ENCODE measurements around the gene ZNF543.
"Not testable (repeated sequence)": the region's sequence is repeated elsewhere in the genome, so short reads cannot be mapped to it uniquely, and the experiment has no call there.

The ZNF543 gene

DNA sequence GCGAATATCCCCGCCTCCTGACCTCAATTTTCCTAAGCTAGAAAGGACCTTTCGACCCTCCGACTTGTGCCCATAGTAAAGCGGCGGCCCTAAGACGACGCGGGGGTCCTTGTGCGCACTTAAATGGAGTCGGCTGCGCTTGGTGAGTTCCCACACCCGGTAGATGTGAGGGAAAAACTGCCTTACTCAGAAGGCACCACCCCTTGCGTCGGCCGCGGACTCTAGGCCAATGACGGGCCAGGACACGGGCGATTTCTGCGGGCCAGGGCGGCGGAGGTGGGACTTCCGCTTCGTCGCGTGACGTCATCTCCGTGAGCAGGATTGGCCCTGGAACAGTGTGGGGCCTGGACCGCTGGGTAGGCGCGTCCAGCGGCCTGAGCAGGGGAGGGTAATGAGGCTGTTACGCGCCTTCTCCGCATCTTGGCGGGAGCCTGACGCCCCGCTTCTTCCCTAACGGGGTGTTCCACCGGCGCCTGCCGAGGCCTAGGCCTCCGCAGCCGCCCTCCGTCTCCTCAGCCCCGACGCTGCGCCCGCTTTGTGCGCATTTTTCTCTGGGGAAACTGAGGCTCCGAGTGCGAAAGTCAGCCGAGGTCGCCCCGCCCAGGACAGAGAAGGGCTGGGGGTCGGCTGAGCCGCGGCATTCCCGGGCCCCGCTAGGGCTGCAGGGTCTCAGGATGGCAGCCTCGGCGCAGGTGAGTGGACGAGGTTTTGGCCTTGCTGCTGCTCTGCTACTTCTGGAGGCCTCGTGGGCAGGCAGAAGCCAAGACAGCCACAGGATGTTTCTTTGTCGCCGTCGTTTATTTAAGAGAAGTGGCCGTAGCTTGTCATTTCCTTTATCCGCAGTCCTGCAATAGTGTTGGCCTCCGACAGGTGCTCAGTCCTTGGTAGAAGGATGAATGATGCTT is at the start of gene ZNF543:
Gene ZNF543, plus strand, starts transcription at position 293 of the 905 bp plus-strand sequence. Its CDS starts 382 bp downstream, at position 675.
- DNase-seq, result peak; percentile 47

DNA sequence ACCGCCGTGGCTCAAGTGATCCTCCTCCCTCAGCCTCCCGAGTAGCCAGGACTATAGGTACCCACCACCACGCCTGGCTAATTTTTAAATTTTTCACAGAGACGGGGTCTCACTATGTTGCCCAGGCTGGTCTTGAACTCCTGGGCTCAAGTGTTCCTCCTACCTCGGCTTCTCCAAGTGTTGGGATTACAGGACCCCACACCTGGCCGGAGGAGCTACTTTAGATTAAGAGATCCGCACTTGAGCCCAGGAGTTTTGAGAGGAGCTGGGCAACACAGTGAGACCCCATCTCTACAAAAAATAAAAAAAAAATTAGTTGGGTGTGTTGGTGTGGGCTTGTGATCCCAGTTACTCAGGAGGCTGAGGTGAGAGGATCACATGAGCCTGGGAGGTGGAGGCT is 49.0 kb upstream of the ZNF543 start:
- DNase-seq, result no peak

DNA sequence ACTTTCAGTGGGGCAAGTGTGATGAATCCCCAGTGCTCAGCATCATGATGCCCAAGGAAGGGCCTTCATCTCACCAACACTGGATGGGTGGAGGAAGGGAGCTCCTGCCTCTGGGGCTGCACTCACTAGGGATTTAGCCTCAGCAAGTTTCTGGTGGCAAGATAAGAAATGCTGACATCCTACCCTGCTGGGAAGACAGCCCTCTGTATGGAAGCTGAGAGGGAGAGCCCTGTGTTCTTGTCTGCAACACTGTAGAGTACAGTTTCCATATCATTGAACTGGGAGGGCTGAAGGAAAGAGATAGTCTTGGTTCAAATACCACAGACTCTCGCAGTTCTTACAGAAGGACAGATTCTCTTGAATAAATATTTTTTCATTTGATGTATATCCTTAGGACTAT is 47.3 kb upstream of the ZNF543 start:
- no peak for DNase-seq

DNA sequence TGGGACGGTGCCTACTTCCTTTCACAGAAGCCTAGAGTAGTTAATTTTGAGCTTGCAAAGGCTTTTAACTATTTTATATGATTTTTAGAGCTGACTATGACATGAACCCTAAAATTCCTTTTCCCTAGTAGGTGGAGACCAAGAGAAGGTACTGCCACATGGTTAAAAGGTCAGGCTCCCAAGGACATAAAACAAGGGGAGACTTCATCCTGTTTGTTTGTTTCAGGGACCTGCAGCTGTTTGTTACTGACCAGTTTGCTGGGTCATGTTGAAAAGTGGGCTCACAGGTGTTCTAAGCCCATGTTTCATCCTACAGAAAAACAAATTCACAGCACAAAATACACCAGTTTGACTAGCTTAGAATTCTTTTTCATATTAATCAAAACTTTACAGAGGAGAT is 43.8 kb upstream of the ZNF543 start:
- DNase-seq, result no peak

DNA sequence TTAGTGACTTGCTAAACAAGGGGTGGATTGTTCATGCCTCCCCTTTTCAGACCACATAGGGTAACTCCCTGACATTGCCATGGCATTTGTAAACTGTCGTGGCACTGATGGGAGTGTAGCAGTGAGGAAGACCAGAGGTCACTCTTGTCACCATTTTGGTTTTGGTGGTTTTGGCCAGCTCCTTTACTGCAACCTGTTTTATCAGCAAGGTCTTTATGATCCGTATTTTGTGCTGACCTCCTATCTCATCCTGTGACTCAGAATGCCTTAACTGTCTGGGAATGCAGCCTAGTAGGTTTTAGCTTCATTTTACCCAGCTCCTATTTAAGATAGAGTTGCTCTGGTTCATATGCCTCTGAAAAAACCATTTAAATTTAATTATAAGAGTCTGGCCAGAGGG is 41.8 kb upstream of the ZNF543 start:
- DNase-seq, result not testable (repeated sequence)

DNA sequence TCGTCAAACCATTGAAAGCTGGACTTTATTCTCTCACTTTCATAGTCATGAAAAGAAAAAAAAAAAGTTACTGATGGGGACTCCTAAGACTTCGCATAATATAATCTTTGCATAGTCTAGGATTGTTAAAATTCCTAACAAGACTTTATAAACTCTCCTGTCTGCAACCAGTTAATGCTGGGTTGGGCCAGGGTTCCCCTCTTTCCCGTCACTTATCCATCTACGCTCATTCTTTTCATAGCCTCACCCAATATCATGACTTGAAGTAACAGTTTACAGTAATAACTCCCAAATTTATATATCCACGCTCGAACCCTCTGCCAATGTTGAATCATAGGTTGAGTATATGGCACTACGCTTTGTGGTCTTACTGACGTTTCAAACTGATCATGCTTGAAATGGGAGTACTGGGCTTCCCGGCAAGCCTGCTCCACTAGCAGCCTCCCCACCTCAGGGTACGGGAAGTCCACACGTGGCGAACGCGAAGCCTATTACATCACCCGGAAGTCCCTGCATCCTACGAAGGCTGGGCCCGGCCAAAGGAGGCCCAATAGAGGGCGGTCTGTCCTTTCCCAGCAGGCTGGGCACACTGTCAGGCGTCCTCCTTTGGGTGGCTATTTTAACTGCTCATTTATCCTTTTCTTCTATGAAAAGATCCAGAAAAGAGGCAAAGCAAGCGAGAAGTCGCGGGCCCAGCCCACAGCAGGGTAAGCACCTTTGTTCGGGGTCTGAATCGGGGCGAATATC is 40.7 kb upstream of the ZNF543 start:
- no peak for DNase-seq

DNA sequence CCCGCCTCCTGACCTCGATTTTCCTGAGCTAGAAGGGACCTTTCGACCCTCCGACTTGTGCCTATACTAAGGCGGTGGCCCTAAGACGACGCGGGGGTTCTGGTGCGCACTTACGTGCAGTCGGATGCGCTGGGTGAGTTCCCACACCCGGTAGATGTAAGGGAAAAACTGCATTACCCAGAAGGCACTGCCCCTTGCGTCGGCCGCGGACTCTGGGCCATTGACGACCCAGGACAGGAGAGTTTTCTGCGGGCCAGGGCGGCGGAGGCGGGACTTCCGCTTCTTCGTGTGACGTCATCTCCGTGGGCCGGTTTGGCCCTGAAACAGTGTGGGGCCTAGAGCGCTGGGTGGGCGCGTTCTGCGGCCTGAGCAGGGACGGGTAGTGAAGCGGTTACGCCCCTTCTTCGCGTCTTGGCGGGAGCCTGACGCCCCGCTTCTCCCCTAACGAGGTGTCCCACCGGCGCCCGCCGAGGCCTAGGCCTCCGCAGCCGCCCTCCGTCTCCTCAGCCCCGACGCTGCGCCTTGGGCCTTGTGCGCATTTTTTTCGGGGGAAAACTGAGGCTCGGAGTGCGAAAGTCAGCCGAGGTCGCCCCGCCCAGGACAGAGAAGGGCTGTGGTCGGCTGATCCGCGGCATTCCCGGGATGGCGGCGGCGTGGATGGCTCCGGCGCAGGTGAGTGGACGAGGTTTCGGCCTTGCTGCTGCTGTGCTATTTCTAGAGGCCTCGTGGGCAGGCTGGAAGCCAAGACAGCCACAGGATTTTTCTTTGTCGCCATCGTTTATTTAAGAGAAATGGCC is 39.9 kb upstream of the ZNF543 start, which contains the start of gene ZNF460:
Gene ZNF460, plus strand, starts transcription at position 321 of the 797 bp plus-strand sequence. Its CDS starts 322 bp downstream, at position 643.
- peak; percentile 85 for DNase-seq

DNA sequence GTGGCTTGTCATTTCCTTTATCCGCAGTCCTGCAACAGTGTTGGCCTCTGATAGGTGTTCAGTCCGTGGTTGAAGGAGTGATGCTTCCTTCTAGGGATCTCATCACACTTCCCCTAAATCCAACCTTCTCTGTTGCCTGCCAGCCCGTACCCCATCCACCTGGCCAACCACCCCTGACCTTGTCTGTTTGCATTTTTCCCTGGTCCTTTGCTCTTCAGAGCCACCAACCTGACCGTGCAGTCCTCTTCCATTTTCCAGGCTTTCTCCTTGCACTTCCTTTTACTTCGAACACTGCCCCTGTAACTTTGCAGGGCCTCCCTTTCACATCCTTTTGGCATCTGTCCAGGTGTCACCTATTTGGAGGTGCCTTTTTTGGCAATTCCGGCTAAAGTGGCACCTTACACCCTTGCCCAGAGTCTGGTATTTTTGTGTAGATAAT is 39.3 kb upstream of the ZNF543 start:
- no peak for DNase-seq

DNA sequence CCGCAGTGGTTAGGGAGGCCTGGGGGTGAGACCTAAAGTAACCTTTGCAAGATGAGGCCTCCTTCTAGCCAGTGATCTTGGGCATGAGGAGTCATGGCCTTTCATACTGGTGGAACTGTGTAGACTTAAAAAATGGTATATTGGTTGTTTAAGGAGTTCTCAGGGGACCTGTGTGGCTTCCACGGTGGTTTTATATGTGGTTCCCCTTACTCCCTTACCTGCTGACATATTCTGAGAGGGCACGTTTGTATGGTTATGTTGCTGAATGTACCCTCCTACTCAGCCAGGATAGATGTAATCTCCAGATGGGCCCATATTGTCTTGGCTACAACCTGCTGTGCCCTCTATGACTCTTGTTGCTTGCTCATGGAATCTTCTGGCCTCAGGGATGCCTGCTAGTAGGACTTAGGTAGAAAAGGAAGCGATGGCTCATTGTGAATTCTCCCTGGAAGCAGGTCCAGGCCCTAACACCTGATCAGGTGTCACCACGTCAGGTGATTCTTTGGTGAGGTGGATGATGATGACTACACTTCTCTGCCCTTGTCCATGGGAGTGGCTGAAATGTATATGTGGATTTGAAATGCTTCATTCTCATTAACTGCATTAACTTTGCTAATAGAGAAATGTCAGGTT is 38.1 kb upstream of the ZNF543 start:
- no peak for DNase-seq

DNA sequence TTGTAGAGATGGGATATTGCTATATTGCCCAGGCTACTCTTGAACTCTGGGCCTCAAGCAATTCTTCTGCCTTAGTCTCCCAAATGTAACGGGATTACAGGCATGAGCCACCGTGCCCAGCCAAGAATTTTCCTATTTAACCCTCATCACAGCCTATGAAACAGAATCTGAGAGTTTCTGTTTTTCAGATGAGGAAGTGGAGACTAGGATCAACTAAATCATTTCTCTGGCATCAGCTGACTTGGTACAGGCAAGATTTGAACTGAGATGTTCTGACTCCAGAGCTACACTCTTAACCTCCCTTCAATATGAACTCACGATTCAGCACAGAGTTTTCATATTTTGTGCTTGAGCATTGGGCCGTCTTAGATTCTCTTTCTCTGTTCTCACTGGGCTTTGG is 31.9 kb upstream of the ZNF543 start:
- no peak for DNase-seq

DNA sequence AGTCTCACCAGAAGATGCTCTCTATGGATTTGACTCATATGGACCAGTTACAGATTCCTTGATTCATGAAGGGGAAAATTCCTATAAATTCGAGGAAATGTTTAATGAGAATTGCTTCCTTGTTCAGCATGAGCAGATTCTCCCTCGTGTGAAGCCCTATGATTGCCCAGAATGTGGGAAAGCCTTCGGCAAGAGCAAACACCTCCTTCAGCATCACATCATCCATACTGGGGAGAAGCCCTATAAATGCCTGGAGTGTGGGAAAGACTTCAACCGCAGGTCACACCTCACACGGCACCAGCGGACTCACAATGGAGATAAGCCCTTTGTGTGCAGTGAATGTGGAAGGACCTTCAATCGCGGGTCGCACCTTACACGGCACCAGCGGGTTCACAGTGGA is 29.3 kb upstream of the ZNF543 start:
- DNase-seq, result no peak

DNA sequence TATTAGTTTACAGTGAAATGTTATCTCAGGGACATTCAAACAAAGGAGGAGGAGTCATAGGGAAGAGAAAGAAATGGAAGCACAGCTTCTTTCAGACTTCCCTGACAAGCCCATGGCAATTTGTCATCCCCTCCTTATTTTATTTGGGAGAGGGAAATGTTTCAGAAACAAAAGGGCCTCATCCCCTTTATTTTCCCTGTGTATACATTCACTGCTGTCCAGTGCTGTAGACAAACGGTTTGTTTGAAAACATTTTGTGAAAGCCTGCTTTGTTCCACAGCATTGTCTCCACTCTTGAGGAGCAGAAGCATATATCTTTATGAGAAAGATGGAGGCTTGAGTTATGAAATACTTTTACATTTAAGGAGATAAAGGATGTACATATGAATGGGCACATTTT is 27.7 kb upstream of the ZNF543 start:
- DNase-seq, result no peak

DNA sequence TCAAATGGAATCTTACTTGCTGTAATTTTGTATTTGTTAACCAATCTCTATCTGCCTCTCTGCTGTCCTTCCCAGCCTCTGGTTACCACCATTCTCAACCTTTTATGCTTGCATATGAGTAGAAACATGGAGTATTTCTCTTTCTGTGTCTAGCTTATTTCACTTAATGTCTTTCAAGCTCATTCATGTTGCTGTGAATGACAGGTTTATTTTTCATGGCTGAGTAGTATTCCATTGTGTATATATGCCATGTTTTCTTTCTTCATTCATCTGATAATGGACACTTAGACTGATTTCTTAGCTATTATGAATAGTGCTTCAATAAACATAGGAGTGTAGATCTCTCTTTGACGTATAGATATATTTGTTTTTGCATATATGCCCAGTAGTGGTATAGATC is 26.6 kb upstream of the ZNF543 start:
- no peak for DNase-seq

DNA sequence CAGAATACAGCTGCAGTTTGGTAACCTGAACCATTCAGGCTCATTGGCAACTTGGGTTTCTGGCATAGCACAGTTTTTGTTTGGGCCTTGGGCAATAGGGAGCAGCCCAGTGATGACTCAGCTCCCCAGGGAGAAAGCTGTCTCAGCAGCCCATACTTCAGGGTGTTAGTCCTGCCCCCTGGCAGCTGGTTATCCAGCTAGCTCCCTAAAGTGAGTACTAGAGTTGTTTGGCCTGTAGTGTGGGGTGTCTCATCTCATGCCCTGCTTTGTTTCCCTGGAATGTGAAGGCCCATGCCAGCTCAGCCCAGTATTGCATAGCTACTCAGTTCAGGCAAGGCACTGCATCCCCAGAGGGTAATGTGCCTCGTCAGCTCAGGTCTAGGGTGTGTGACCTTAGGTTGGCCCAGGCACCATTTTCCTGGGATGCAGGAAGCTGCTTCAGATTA is 18.2 kb upstream of the ZNF543 start:
- DNase-seq, result no peak

DNA sequence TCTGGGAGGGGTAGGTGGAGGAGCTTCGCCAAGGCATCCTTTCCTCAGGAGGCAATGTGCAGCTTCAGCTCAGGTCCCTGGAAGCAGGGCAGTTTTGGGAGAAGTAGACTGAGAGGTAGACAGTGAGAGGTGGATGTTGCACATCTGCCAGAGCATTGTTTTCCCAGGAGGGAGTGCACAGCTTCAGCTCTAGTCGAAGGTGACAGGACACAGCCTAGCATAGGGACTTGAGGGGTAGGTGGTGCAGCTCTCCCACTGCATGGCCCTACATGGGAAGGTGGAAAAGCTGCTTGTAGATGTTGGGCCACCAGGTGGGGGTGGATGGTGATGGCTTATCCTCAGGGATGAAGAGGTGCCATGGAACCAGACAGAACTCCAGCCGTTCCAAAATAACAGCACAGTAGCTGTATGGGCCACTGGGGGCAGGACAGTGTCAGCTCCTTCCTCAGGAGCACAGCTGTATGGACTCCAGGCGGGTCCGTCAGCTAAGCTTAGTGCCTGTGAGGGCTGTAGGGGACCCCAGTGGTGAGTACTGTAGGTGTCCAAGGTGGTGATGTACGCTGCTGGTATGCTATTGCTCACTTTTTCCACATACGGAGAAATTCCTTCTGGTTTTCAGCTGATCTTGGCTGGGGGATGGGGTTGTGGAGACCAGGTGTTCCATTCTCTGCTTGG is 17.4 kb upstream of the ZNF543 start:
- no peak for DNase-seq

DNA sequence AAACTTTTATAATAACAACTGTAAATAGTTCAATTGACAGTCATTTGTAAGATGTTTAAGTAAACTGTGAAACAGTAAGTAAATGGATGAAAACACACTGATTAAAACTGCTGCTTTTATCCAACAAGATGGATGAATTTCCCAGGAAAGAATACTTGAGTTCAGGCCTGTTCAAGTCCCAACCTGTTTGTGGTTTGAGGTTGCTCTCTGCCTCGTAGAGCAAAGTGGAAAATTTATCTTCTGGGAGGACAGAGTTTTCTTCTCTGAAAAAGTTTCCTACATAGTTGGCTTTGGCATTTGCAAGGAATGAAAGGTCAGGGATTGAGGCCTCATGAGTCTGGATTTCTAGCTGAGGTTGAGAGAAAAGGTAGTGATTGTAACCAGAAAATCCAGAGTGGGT is 15.2 kb upstream of the ZNF543 start:
- no peak for DNase-seq

DNA sequence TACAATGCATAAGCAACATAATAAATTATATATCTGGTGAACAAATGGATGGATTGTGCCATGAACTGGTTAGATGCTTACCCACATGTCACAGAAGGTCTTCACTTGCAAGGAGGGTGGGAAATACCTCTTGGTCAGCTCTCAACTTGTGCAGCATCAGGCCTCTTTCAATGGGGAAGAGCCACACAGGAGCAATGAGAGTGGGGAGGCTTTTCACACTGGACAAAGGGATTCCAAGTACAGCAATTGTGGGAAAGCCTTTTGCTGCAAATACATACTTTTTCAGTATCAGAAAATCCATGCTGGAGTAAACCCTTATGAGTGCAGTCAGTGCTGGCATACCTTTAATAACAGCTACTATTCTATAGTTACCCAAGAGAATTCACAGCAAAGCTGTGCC is 11.8 kb upstream of the ZNF543 start:
- DNase-seq, result no peak

DNA sequence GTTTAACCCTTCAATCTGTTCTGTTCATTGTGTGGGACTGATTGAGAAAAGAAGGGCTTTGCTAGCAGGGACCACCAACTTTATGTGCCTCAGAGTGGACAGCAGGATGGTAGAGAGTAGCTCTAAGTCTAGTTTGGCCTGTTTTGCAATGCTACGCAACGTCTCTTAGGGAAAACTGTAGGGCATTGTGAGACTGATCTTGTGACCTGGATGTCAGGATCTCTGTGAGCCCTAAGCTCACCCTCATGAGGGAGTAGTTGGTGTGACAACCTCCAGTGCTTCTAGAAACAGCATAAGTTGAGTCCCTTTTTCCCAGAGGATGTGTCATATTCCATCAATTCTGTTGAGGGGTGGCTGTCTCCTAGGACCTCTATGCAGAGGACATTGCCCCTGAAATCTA is 9.5 kb upstream of the ZNF543 start:
- no peak for DNase-seq

DNA sequence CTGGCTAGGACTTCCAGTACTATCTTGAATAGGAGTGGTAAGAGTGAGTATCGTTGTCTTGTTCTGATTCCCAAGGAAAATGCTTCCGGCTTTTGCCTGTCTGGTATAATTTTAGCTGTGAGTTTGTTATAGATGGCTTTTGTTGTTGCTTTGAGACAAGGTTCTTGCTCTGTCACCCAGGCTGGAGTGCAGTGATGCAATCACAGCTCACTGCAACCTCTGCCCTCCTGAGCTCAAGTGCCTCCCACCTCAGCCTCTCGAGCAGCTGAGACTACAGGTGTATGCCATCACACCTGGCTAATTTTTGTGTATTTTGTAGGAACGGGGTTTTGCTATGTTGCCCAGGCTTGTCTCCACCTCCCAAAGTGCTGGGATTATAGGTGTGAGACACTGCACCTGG is 6.1 kb upstream of the ZNF543 start:
- no peak for DNase-seq

DNA sequence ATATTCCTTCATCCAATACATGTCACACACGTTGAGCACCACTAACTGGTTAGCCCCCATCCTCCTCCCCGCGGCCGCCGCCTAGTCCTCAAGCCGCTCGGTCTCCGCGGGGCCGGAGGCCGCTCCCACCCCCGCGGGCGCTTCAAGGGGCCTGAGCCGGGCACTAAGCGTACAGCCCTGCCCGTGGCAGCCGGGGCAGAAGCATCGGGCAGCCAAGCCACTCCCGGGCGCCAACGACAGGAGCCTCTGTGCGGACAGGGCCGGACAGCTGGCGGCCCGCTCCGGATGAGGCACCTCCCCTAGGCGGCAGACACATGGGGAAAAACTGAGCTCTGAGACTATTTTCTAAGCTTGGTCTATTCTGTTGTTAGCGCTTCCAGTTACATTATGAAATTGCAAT is 2.8 kb upstream of the ZNF543 start:
- no peak for DNase-seq

DNA sequence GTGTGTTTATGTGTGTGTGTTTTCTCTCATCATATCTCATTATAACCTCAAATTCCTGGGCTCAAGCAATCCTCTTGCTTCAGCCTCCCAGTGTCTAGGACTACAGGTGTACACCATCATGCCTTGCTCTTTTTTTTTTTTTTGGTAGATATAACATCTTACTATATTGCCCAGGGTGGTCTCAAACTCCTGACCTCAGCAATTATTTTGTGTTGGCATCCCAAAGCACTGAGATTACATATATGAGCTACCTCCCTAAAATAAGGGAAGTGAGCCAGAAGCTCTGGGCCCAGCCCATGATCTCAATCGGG is 448 bp upstream of the ZNF543 start:
- DNase-seq, result no peak

DNA sequence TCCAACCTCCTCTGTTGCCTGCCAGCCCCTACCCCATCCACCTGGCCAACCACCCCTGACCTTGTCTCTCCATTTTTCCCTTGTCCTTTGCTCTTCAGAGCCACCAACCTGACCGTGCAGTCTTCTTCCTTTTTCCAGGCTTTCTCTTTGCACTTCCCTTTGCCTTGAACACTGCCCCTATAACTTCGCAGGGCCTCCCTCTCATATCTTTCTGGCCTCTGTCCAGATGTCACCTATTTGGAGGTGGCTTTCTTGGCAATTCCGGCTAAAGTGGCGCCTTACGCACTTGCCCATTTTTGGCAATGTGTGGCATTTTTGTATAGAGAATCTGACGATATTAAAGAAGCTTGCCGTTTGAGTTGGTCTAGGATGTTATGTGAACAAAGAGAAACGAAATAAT is 844 bp downstream of the ZNF543 start:
- DNase-seq, result no peak
